HEK293 (cell line): Measurements from ENCODE around the gene THY1.
A peak's percentile ranks its signal among the peaks of the same experiment; 100 is the strongest.

ENCODE experiments used
- CTCF ChIA-PET: fragments of 350-600 bp; formaldehyde crosslinking; extraction: SDS; loops from one replicate; lab custom pipeline; 2021; ENCODE audit warnings: antibody characterized with exemption; lab: Yijun Ruan, JAX
- POLR2A ChIA-PET: fragments of 300-600 bp; formaldehyde crosslinking; extraction: SDS; loops from one replicate; lab custom pipeline; 2020; ENCODE audit warnings: antibody characterized with exemption, inconsistent platforms; lab: Yijun Ruan, JAX
- H3K27ac ChIP-seq: fragments of 200-500 bp; sonication (Bioruptor generic); 2 replicates; pipeline ENCODE4 v1.5.1; 2014; ENCODE audit warnings: low read depth, low read length, control low read depth, inconsistent platforms; ENCODE audit errors: extremely low read depth
- H3K36me3 ChIP-seq, 2 experiments: fragments of 200-500 bp in 1 of 2; sonication (Bioruptor generic) in 1 of 2; 1 replicate in 1 of 2; 2 replicates in 1 of 2; pipeline ENCODE4 v1.5.1; 2014 to 2017; ENCODE audit warnings: inconsistent platforms in 2 of 2, low read length in 2 of 2; ENCODE audit not compliant: control insufficient read depth in 2 of 2, insufficient read depth in 1 of 2
- H3K4me1 ChIP-seq: fragments of 200-500 bp; sonication (Bioruptor generic); 2 replicates; pipeline ENCODE4 v1.5.1; 2014; ENCODE audit warnings: mild to moderate bottlenecking, low read length, inconsistent platforms; ENCODE audit not compliant: control insufficient read depth, insufficient read depth
- H3K4me3 ChIP-seq: 2 replicates; pipeline ENCODE4 v1.5.1; 2011; ENCODE audit warnings: low read depth, mild to moderate bottlenecking, control low read depth, low read length, moderate library complexity
- H3K9me3 ChIP-seq: fragments of 200-500 bp; sonication (Bioruptor generic); 2 replicates; pipeline ENCODE4 v1.5.1; 2014; ENCODE audit warnings: low read depth, low read length, inconsistent platforms; ENCODE audit not compliant: control insufficient read depth, insufficient read depth
- EGR2 ChIP-seq: fragments of 450-650 bp; formaldehyde crosslinking; IDR thresholded peaks from 2 replicates; pipeline ENCODE4 v1.5.1; 2016; ENCODE audit warnings: low read depth, missing biosample characterization, missing genetic modification characterization
- GLI2 ChIP-seq: fragments of 450-650 bp; formaldehyde crosslinking; IDR thresholded peaks from 2 replicates; pipeline ENCODE4; 2017; ENCODE audit warnings: missing biosample characterization, missing genetic modification characterization, low read depth, borderline replicate concordance
- GLIS2 ChIP-seq: fragments of 450-650 bp; formaldehyde crosslinking; IDR thresholded peaks from 2 replicates; pipeline ENCODE4 v1.5.1; 2016; ENCODE audit warnings: missing biosample characterization, missing genetic modification characterization
- KLF9 ChIP-seq: fragments of 450-650 bp; formaldehyde crosslinking; IDR thresholded peaks from 2 replicates; pipeline ENCODE4 v1.5.1; 2016; ENCODE audit warnings: missing biosample characterization, missing genetic modification characterization, low read depth
- MYNN ChIP-seq: fragments of 450-650 bp; formaldehyde crosslinking; IDR thresholded peaks from 2 replicates; pipeline ENCODE4 v1.5.1; 2016; ENCODE audit warnings: missing biosample characterization, missing genetic modification characterization, borderline replicate concordance
- PATZ1 ChIP-seq: fragments of 450-650 bp; formaldehyde crosslinking; IDR thresholded peaks from 2 replicates; pipeline ENCODE4 v1.5.1; 2016; ENCODE audit warnings: missing biosample characterization, missing genetic modification characterization
- SP3 ChIP-seq: fragments of 450-650 bp; formaldehyde crosslinking; IDR thresholded peaks from 2 replicates; pipeline ENCODE4 v1.5.1; 2016; ENCODE audit warnings: missing biosample characterization, missing genetic modification characterization
- SP7 ChIP-seq: fragments of 450-650 bp; formaldehyde crosslinking; IDR thresholded peaks from 2 replicates; pipeline ENCODE4 v1.5.1; 2016; ENCODE audit warnings: missing biosample characterization, missing genetic modification characterization
- TSHZ1 ChIP-seq: fragments of 450-650 bp; formaldehyde crosslinking; IDR thresholded peaks from 2 replicates; pipeline ENCODE4 v1.5.1; 2016; ENCODE audit warnings: missing biosample characterization, missing genetic modification characterization, borderline replicate concordance
- ZBTB17 ChIP-seq: fragments of 450-650 bp; formaldehyde crosslinking; IDR thresholded peaks from 2 replicates; pipeline ENCODE4 v1.5.1; 2016; ENCODE audit warnings: missing biosample characterization, missing genetic modification characterization
- ZBTB21 ChIP-seq: fragments of 450-650 bp; formaldehyde crosslinking; IDR thresholded peaks from 2 replicates; pipeline ENCODE4 v1.5.1; 2017; ENCODE audit warnings: missing biosample characterization, missing genetic modification characterization
- ZBTB48 ChIP-seq: fragments of 450-650 bp; formaldehyde crosslinking; IDR thresholded peaks from 2 replicates; pipeline ENCODE4 v1.5.1; 2016; ENCODE audit warnings: missing biosample characterization, missing genetic modification characterization
- ZBTB6 ChIP-seq: fragments of 450-650 bp; formaldehyde crosslinking; IDR thresholded peaks from 2 replicates; pipeline ENCODE4 v1.5.1; 2017; ENCODE audit warnings: missing biosample characterization, missing genetic modification characterization
- ZFP69B ChIP-seq: fragments of 450-650 bp; formaldehyde crosslinking; IDR thresholded peaks from 2 replicates; pipeline ENCODE4 v1.5.1; 2016; ENCODE audit warnings: missing biosample characterization, missing genetic modification characterization
- ZNF157 ChIP-seq: fragments of 450-650 bp; formaldehyde crosslinking; IDR thresholded peaks from 2 replicates; pipeline ENCODE4 v1.5.1; 2016; ENCODE audit warnings: missing biosample characterization, missing genetic modification characterization
- ZNF214 ChIP-seq: fragments of 450-650 bp; formaldehyde crosslinking; IDR thresholded peaks from 2 replicates; pipeline ENCODE4 v1.5.1; 2017; ENCODE audit warnings: missing biosample characterization, mild to moderate bottlenecking, missing genetic modification characterization, borderline replicate concordance
- ZNF223 ChIP-seq: fragments of 450-650 bp; formaldehyde crosslinking; IDR thresholded peaks from 2 replicates; pipeline ENCODE4 v1.5.1; 2016; ENCODE audit warnings: missing biosample characterization, missing genetic modification characterization
- ZNF404 ChIP-seq: fragments of 450-650 bp; formaldehyde crosslinking; IDR thresholded peaks from 2 replicates; pipeline ENCODE4 v1.5.1; 2017; ENCODE audit warnings: missing biosample characterization, missing genetic modification characterization
- ZNF544 ChIP-seq: fragments of 450-650 bp; formaldehyde crosslinking; IDR thresholded peaks from 2 replicates; pipeline ENCODE4 v1.5.0; 2017; ENCODE audit warnings: missing biosample characterization, missing genetic modification characterization
- ZNF600 ChIP-seq: fragments of 450-650 bp; formaldehyde crosslinking; IDR thresholded peaks from 2 replicates; pipeline ENCODE4 v1.5.1; 2016; ENCODE audit warnings: missing biosample characterization, missing genetic modification characterization
- ZNF629 ChIP-seq: fragments of 450-650 bp; formaldehyde crosslinking; IDR thresholded peaks from 2 replicates; pipeline ENCODE4 v1.5.1; 2017; ENCODE audit warnings: missing biosample characterization, missing genetic modification characterization
- ZNF660 ChIP-seq: fragments of 450-650 bp; IDR thresholded peaks from 2 replicates; pipeline ENCODE4 v1.5.1; 2018; ENCODE audit warnings: missing biosample characterization, mild to moderate bottlenecking, missing genetic modification characterization
- ZNF747 ChIP-seq: fragments of 450-650 bp; formaldehyde crosslinking; IDR thresholded peaks from 2 replicates; pipeline ENCODE4 v1.5.1; 2016; ENCODE audit warnings: missing biosample characterization, missing genetic modification characterization
- ZNF777 ChIP-seq: fragments of 450-650 bp; formaldehyde crosslinking; IDR thresholded peaks from 2 replicates; pipeline ENCODE4 v1.5.1; 2017; ENCODE audit warnings: missing biosample characterization, missing genetic modification characterization, borderline replicate concordance
- ZXDB ChIP-seq: fragments of 450-650 bp; formaldehyde crosslinking; IDR thresholded peaks from 2 replicates; pipeline ENCODE4 v1.5.1; 2016; ENCODE audit warnings: missing biosample characterization, missing genetic modification characterization
- TF ChIP-seq, protein P1 (sequence below): fragments of 450-650 bp; IDR thresholded peaks from 2 replicates; pipeline ENCODE4 v1.5.1; 2018; ENCODE audit warnings: missing biosample characterization, missing genetic modification characterization
- TF ChIP-seq, protein P2 (sequence below): fragments of 450-650 bp; formaldehyde crosslinking; IDR thresholded peaks from 2 replicates; pipeline ENCODE4 v1.5.1; 2016; ENCODE audit warnings: missing biosample characterization, missing genetic modification characterization

The THY1 gene

DNA sequence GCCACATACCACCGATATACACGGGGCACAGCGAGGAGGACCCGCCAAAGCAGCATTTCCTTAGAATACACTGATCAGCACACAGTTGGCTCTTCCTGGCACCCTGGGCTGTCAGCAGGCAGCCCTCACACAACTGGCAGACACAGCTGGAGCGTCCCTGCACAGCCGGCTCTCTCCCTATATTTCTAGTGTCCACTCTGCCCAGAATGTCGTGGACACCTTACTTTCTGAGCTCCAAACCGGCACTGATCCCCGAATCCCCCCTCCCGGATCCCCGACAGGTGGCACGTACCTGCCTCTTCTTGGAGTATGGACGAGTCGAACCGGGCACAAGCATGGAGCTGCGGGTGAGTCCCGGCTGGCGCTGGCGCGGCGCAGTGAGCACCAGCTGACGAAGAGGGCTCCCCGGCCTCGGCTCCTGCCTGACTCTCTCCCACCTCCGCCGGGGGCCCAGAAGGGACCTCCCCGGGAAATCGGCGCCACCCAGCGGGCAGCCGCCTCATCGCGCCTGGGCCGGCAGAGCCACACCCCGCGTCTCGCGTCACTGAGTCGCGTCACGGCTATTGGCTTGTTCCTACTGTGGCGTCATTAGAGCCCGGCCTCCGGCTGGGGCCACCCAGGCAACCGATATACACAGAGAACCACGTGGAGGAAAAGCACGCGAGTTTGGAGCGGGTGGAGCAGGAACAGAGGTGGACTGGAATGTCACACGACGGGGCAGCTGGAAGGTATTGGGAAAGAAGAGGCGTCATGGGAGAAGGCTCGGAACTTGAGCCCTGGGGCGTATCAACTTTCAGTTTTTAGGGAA lies 41.6 kb downstream of the THY1 start, which contains the start of gene USP2:
TSS of gene USP2 (minus strand) at position 510 of the 808 bp plus-strand sequence. CDS start 8,210 bp downstream, outside the sequence.
- H3K4me3 ChIP-seq: peak within 1 kb of the TSS; percentile 45
- ChIA-PET CTCF (interaction anchor here (0.6 to 13.7 kb wide), 22 partner anchors 8 to 325 kb away, joined by 3 to 160 read pairs (median 4); partner anchors contain the start of genes C1QTNF5 and RNF26), POLR2A (interaction anchor here (0.8 to 1.5 kb wide), 5 partner anchors 21 to 260 kb away, joined by 3 to 7 read pairs (median 4); partner anchors contain the start of gene HINFP)
- H3K36me3 ChIP-seq: no peaks in the 10 kb centered on the region
- H3K27ac ChIP-seq: no peak within 1 kb of the TSS
- H3K4me1 ChIP-seq: no peaks in the 10 kb centered on the region; the same call in 1 of the 2 replicates
- H3K9me3 ChIP-seq: no peaks in the 10 kb centered on the region
- TF ChIP-seq ZNF404 (tag by site-specific recombination) (no peak), ZNF747 (tag by site-specific recombination) (no peak), SP3 (peak; percentile 68), EGR2 (tag by site-specific recombination) (no peak), TSHZ1 (tag by site-specific recombination) (no peak), ZNF660 (peak; percentile 71; the same call in 1 of the 2 replicates), KLF9 (tag by site-specific recombination) (peak; percentile 53; the same call in 1 of the 2 replicates), ZNF544 (tag by site-specific recombination) (no peak), SP7 (tag by site-specific recombination) (peak; percentile 36; the same call in 1 of the 2 replicates), ZBTB17 (tag by site-specific recombination) (peak; percentile 60), PATZ1 (tag by site-specific recombination) (peak; percentile 96), ZNF600 (tag by site-specific recombination) (no peak), ZFP69B (tag by site-specific recombination) (peak; percentile 82), GLI2 (no peak), ZBTB48 (peak; percentile 40; the same call in 1 of the 2 replicates), GLIS2 (tag by site-specific recombination) (peak; percentile 95), ZBTB6 (tag by site-specific recombination) (peak; percentile 41; the same call in 1 of the 2 replicates), ZNF214 (tag by site-specific recombination) (no peak), ZNF629 (tag by site-specific recombination) (peak; percentile 99), ZNF157 (tag by site-specific recombination) (no peak), ZXDB (tag by site-specific recombination) (0 out of 2 replicates have a peak, but pooled peaks have one; percentile 17), ZBTB21 (tag by site-specific recombination) (peak; percentile 98), ZNF223 (no peak), ZNF777 (tag by site-specific recombination) (no peak), MYNN (tag by site-specific recombination) (no peak)
- TF ChIP-seq, protein P1, sequence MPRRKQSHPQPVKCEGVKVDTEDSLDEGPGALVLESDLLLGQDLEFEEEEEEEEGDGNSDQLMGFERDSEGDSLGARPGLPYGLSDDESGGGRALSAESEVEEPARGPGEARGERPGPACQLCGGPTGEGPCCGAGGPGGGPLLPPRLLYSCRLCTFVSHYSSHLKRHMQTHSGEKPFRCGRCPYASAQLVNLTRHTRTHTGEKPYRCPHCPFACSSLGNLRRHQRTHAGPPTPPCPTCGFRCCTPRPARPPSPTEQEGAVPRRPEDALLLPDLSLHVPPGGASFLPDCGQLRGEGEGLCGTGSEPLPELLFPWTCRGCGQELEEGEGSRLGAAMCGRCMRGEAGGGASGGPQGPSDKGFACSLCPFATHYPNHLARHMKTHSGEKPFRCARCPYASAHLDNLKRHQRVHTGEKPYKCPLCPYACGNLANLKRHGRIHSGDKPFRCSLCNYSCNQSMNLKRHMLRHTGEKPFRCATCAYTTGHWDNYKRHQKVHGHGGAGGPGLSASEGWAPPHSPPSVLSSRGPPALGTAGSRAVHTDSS (tag by site-specific recombination): no peak
- TF ChIP-seq, protein P2, sequence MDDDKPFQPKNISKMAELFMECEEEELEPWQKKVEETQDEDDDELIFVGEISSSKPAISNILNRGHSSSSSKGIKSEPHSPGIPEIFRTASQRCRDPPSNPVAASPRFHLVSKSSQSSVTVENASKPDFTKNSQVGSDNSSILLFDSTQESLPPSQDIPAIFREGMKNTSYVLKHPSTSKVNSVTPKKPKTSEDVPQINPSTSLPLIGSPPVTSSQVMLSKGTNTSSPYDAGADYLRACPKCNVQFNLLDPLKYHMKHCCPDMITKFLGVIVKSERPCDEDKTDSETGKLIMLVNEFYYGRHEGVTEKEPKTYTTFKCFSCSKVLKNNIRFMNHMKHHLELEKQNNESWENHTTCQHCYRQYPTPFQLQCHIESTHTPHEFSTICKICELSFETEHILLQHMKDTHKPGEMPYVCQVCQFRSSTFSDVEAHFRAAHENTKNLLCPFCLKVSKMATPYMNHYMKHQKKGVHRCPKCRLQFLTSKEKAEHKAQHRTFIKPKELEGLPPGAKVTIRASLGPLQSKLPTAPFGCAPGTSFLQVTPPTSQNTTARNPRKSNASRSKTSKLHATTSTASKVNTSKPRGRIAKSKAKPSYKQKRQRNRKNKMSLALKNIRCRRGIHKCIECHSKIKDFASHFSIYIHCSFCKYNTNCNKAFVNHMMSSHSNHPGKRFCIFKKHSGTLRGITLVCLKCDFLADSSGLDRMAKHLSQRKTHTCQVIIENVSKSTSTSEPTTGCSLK (tag by site-specific recombination): no peak
